WERI-Rb-1 (cell line): ENCODE measurements around the gene IRS4.

Source experiments
- DNase-seq: peaks from one replicate; pipeline ENCODE4 v3.0.0-alpha.2; 2020
- H3K27ac ChIP-seq: fragments of 250-450 bp; sonication (Bioruptor Pico); 2 replicates; pipeline ENCODE4 v1.5.1; 2020; ENCODE audit warnings: mild to moderate bottlenecking, moderate library complexity
- H3K27me3 ChIP-seq: fragments of 250-450 bp; sonication (Bioruptor Pico); 2 replicates; pipeline ENCODE4 v1.5.1; 2021; ENCODE audit warnings: mild to moderate bottlenecking, low read depth, moderate library complexity; ENCODE audit not compliant: insufficient read depth, severe bottlenecking
- H3K36me3 ChIP-seq: fragments of 250-450 bp; sonication (Bioruptor Pico); 2 replicates; pipeline ENCODE4 v1.5.1; 2020; ENCODE audit warnings: mild to moderate bottlenecking, moderate library complexity
- H3K4me3 ChIP-seq: 2 replicates; pipeline ENCODE4 v1.5.1; 2011; ENCODE audit warnings: low read depth, mild to moderate bottlenecking, control low read depth, low read length
- H3K9me3 ChIP-seq: fragments of 250-450 bp; sonication (Bioruptor Pico); 2 replicates; pipeline ENCODE4 v1.5.1; 2021; ENCODE audit warnings: mild to moderate bottlenecking, moderate library complexity; ENCODE audit not compliant: severe bottlenecking
- CTCF ChIP-seq: IDR thresholded peaks from 2 replicates; pipeline ENCODE4 v1.5.1; 2011; ENCODE audit warnings: low read depth, mild to moderate bottlenecking, control low read depth, inconsistent platforms, low read length

The IRS4 gene

GRCh38 chrX:108726748-108727147 is 9.6 kb downstream of the IRS4 start:
- TF ChIP-seq CTCF, result no peak
- Histone ChIP-seq H3K9me3 (no peaks in the 10 kb centered on the region), H3K36me3 (no peaks in the 10 kb centered on the region), H3K27ac (no peak overlapping the region), H3K4me3 (no peak overlapping the region), H3K27me3 (peaks cover 62% of the 10 kb centered on the region)
- DNase-seq, result no peak

- Histone ChIP-seq H3K27ac (no peak overlapping the region), H3K27me3 (peaks cover 53% of the 10 kb centered on the region), H3K4me3 (no peak overlapping the region), H3K9me3 (no peaks in the 10 kb centered on the region), H3K36me3 (no peaks in the 10 kb centered on the region)
- no peak for TF ChIP-seq CTCF
- no peak for DNase-seq
These were observed 13.8 kb downstream of the IRS4 start for GRCh38 chrX:108722561-108722960.

DNA sequence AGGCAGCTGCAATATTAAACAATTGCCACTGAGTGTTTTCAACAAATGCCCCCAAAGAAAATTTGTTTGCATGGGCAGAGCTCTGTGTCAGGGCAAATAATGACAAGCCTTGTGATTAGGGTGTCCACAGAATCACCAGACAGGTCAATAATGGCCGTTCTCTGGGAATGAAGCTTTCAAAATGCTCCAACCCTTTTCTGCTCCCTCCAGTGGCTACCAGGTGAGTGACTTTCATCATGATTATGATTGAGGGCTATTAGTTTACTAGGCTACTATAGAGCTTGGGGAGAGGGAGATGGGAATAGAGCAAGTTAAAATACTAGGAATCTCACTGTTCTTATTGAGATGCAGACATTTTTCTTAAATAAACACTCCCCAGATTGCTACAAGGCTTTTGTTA is 23.5 kb downstream of the IRS4 start:
- no peak for DNase-seq
- no peak for TF ChIP-seq CTCF
- H3K4me3 ChIP-seq, result no peak overlapping the region
- H3K36me3 ChIP-seq, result no peaks in the 10 kb centered on the region
- H3K27me3 ChIP-seq, result peaks cover 18% of the 10 kb centered on the region
- H3K9me3 ChIP-seq, result no peaks in the 10 kb centered on the region
- H3K27ac ChIP-seq, result no peak overlapping the region

- no peak for TF ChIP-seq CTCF
- H3K9me3 ChIP-seq, result no peaks in the 10 kb centered on the region
- H3K27me3 ChIP-seq, result peaks cover 19% of the 10 kb centered on the region
- no peak overlapping the region for H3K4me3 ChIP-seq
- no peak overlapping the region for H3K27ac ChIP-seq
- no peaks in the 10 kb centered on the region for H3K36me3 ChIP-seq
- no peak for DNase-seq
These were observed 31.5 kb downstream of the IRS4 start for GRCh38 chrX:108704839-108705238.

DNA sequence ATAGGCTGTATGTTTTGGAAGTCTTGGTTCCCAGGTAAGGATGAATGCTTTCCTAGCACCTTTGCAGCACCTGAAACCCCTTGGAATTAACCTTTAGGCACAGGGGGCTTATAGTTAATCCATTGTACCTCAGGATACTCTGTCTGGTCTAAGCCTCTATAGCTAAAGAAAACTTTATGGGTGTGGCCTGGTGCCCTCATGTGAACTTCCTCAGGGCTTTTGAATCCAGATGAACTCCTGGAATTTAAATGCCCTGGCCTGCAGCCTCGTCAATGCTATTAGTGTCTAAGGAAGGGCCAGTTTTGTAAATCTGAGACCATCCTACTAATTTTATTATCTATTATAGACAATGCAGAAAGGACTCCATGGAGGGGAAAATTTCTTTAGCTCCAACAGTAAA is 33.8 kb downstream of the IRS4 start:
- Histone ChIP-seq H3K27me3 (peaks cover 13% of the 10 kb centered on the region), H3K9me3 (no peaks in the 10 kb centered on the region), H3K27ac (no peak overlapping the region), H3K4me3 (no peak overlapping the region), H3K36me3 (no peaks in the 10 kb centered on the region)
- DNase-seq, result no peak
- TF ChIP-seq CTCF, result no peak

DNA sequence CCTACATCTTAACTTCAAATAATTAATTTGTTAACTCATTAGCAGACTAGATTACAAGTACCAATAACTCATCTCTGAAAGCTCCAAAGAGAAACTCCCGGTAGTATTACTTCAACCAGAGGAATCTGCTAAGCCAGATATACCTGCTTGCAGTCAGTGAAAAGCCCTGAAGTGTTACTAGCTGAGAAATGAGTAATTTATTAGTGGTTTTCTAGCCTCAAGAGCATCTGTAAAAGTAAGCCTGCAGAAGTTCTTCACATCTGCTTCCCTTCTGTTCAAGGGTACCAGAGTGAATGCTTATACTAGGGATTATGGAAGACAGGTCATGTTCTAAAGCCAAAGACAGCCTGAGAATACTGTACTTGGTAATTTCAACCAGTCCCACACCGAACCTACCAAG is 34.7 kb downstream of the IRS4 start:
- Histone ChIP-seq H3K9me3 (no peaks in the 10 kb centered on the region), H3K27ac (no peak overlapping the region), H3K27me3 (peaks cover 19% of the 10 kb centered on the region), H3K36me3 (no peaks in the 10 kb centered on the region), H3K4me3 (no peak overlapping the region)
- DNase-seq, result no peak
- TF ChIP-seq CTCF, result no peak
